ENCODE results near the gene XRCC3.

Gene XRCC3

GRCh38 chr14:103745424-103745823 is 30.2 kb upstream of the XRCC3 start:
- peaks cover 12% of the 10 kb centered on the region for H3K27me3 Mint-ChIP-seq (ENCODE audit: low read depth, poor library complexity)
- H3K36me3 Mint-ChIP-seq (ENCODE audit: low read depth), result peaks cover 15% of the 10 kb centered on the region
- no peak overlapping the region for H3K27ac Mint-ChIP-seq
- H3K9me3 Mint-ChIP-seq, result no peaks in the 10 kb centered on the region
- no peak for DNase-seq
- H3K4me3 Mint-ChIP-seq, result no peak overlapping the region
- no peak for TF ChIP-seq CTCF (IDR thresholded peaks at IDR 0.05)
- H3K4me1 Mint-ChIP-seq, result no peaks in the 10 kb centered on the region

GRCh38 chr14:103744621-103745395 is 29.6 kb upstream of the XRCC3 start:
- no peak overlapping the region for H3K4me3 Mint-ChIP-seq
- H3K4me1 Mint-ChIP-seq, result no peaks in the 10 kb centered on the region
- peaks cover 12% of the 10 kb centered on the region for H3K27me3 Mint-ChIP-seq (ENCODE audit: low read depth, poor library complexity)
- H3K36me3 Mint-ChIP-seq (ENCODE audit: low read depth), result peaks cover 19% of the 10 kb centered on the region
- no peak for DNase-seq
- no peak for TF ChIP-seq CTCF (IDR thresholded peaks at IDR 0.05)
- no peaks in the 10 kb centered on the region for H3K9me3 Mint-ChIP-seq
- H3K27ac Mint-ChIP-seq, result no peak overlapping the region

GRCh38 chr14:103743691-103744090 is 28.4 kb upstream of the XRCC3 start:
- no peak for DNase-seq
- no peak for TF ChIP-seq CTCF (IDR thresholded peaks at IDR 0.05)
- H3K36me3 Mint-ChIP-seq (ENCODE audit: low read depth), result peaks cover 23% of the 10 kb centered on the region
- peaks cover 15% of the 10 kb centered on the region for H3K27me3 Mint-ChIP-seq (ENCODE audit: low read depth, poor library complexity)
- H3K4me3 Mint-ChIP-seq, result no peak overlapping the region
- H3K9me3 Mint-ChIP-seq, result no peaks in the 10 kb centered on the region
- H3K4me1 Mint-ChIP-seq, result peaks cover 2% of the 10 kb centered on the region
- H3K27ac Mint-ChIP-seq, result no peak overlapping the region

- peaks cover 34% of the 10 kb centered on the region for H3K36me3 Mint-ChIP-seq (ENCODE audit: low read depth)
- DNase-seq, result no peak
- H3K9me3 Mint-ChIP-seq, result no peaks in the 10 kb centered on the region
- H3K4me1 Mint-ChIP-seq, result peaks cover 12% of the 10 kb centered on the region
- peaks cover 15% of the 10 kb centered on the region for H3K27me3 Mint-ChIP-seq (ENCODE audit: low read depth, poor library complexity)
- no peak overlapping the region for H3K4me3 Mint-ChIP-seq
- TF ChIP-seq CTCF (IDR thresholded peaks at IDR 0.05), result no peak
- no peak overlapping the region for H3K27ac Mint-ChIP-seq
These were observed 27.4 kb upstream of the XRCC3 start for GRCh38 chr14:103742499-103743255.

GRCh38 chr14:103741876-103742275 is 26.6 kb upstream of the XRCC3 start:
- peaks cover 36% of the 10 kb centered on the region for H3K36me3 Mint-ChIP-seq (ENCODE audit: low read depth)
- H3K9me3 Mint-ChIP-seq, result no peaks in the 10 kb centered on the region
- TF ChIP-seq CTCF (IDR thresholded peaks at IDR 0.05), result no peak
- DNase-seq, result no peak
- peaks cover 14% of the 10 kb centered on the region for H3K27me3 Mint-ChIP-seq (ENCODE audit: low read depth, poor library complexity)
- no peak overlapping the region for H3K4me3 Mint-ChIP-seq
- no peak overlapping the region for H3K27ac Mint-ChIP-seq
- H3K4me1 Mint-ChIP-seq, result peaks cover 14% of the 10 kb centered on the region

All from nephron progenitor cell (in vitro differentiated cells).